GM19193 (cell line): ENCODE measurements around the gene SLC35A4.

ENCODE experiments used
- POLR2A ChIP-seq: IDR thresholded peaks from 4 replicates; pipeline ENCODE4 v1.6.1; 2011; ENCODE audit not compliant: insufficient read depth, insufficient read length; ENCODE audit errors: extremely low read depth

SLC35A4 gene

GRCh38 chr5:140600096-140600495 is 35.5 kb downstream of the SLC35A4 start:
- no peak for TF ChIP-seq POLR2A

- TF ChIP-seq POLR2A: no peak
These were observed 37.5 kb downstream of the SLC35A4 start for GRCh38 chr5:140602147-140602546.

GRCh38 chr5:140603734-140604133 is 39.1 kb downstream of the SLC35A4 start:
- no peak for TF ChIP-seq POLR2A

- TF ChIP-seq POLR2A: no peak
These were observed 41.3 kb downstream of the SLC35A4 start for GRCh38 chr5:140605879-140606278.

GRCh38 chr5:140607031-140607430 is 42.4 kb downstream of the SLC35A4 start:
- TF ChIP-seq POLR2A: no peak

- no peak for TF ChIP-seq POLR2A
These were observed 44.1 kb downstream of the SLC35A4 start for GRCh38 chr5:140608722-140609121.

- TF ChIP-seq POLR2A: no peak
These were observed 44.5 kb downstream of the SLC35A4 start for GRCh38 chr5:140609126-140609525.

- no peak for TF ChIP-seq POLR2A
These were observed 46.4 kb downstream of the SLC35A4 start for GRCh38 chr5:140611020-140611521.
